Aorta (tissue), 5 donors: ENCODE data around the gene FREY1. TPM values are rescaled to one million over a fixed set of nuclear protein-coding genes. Genes with fewer than 3 reads are reported as not detected.

Source experiments
- ATAC-seq: fragments of 200-7000 bp; cut with Tn5 transposase; one replicate; pipeline ENCODE4 v1.9.1; 2022; ENCODE audit warnings: moderate library complexity; ENCODE audit not compliant: low FRiP score
- DNase-seq, 2 donors: peaks; one replicate each; pipeline ENCODE4 v3.0.0-alpha.2; 2020
- H3K27ac ChIP-seq, 2 donors: one replicate each; pipeline ENCODE4 v1.5.1; 2013; ENCODE audit warnings: low read length in 2 of 2, mild to moderate bottlenecking in 2 of 2, moderate library complexity in 2 of 2, control low read depth in 1 of 2, inconsistent platforms in 1 of 2, low read depth in 1 of 2
- H3K27me3 ChIP-seq, 2 donors: one replicate each; pipeline ENCODE4 v1.6.1; 2013; ENCODE audit warnings: control low read depth in 1 of 2, low read length in 1 of 2, mild to moderate bottlenecking in 1 of 2, moderate library complexity in 1 of 2; ENCODE audit not compliant: insufficient read depth in 2 of 2, control insufficient read depth in 1 of 2
- H3K36me3 ChIP-seq, 2 donors: one replicate each; pipeline ENCODE4 v1.6.1; 2013; ENCODE audit warnings: control low read depth in 1 of 2, low read length in 1 of 2, mild to moderate bottlenecking in 1 of 2; ENCODE audit not compliant: insufficient read depth in 2 of 2, control insufficient read depth in 1 of 2
- H3K4me1 ChIP-seq, 2 donors: one replicate each; pipeline ENCODE4 v1.6.1; 2013; ENCODE audit warnings: low read length in 2 of 2, control low read depth in 1 of 2, mild to moderate bottlenecking in 1 of 2, moderate library complexity in 1 of 2; ENCODE audit not compliant: insufficient read depth in 2 of 2, control insufficient read depth in 1 of 2
- H3K4me3 ChIP-seq, 2 donors: one replicate each; pipeline ENCODE4 v1.5.1; 2013; ENCODE audit warnings: low read length in 2 of 2, control low read depth in 1 of 2, mild to moderate bottlenecking in 1 of 2
- H3K9me3 ChIP-seq: one replicate; pipeline ENCODE4 v1.6.1; 2013; ENCODE audit warnings: mild to moderate bottlenecking, low read length; ENCODE audit not compliant: control insufficient read depth
- WGBS, 2 donors: extraction: QIAGEN DNeasy Blood & Tissue Kit; methylation state at CpG; one replicate each; pipeline ENCODE4 v1.1.7; 2013; 5-methylcytosine and 5-hydroxymethylcytosine counted together
- intact Hi-C, 2 donors: fragments of 100-400 bp; cut with DNase I; formaldehyde crosslinking; loops; one replicate each; pipeline versions ENCODE4 v1.14.2 to v1.15.0; 2022
- long read RNA-seq, 2 donors: library from polyadenylated mRNA; unstranded; transcript quantifications; one replicate each; pipeline ENCODE4 v2.0.0, GENCODE V29; 2020 to 2021
- polyA plus RNA-seq, 2 donors: library from polyadenylated mRNA; stranded (reverse); fragments of 200-250 nt; gene quantifications; one replicate each; pipeline ENCODE4 v1.2.3, GENCODE V29; 2013
- total RNA-seq, 2 donors: library from RNA; stranded (reverse); fragmentation: NEBNext Ultra II Directional; extraction: Animal tissue kit (Norgen Biotek cat#: 25700); gene quantifications; one replicate each; pipeline ENCODE4 v1.2.1, GENCODE V29; 2021
- donor health status: healthy with polysubstance abuse.
- donor health status: Bipolar disorder and iron deficiency.
- donor health status: DM: no; HTN: no; CAD: no.
- donor health status: DM: no; HTN: no; CAD: no.
- donor health status: DM: yes; HTN: yes; CAD: no.

Gene FREY1, protein sequence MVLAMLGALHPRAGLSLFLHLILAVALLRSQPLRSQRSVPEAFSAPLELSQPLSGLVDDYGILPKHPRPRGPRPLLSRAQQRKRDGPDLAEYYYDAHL
- total RNA-seq (under 1 TPM; 0.65 to 0.87 TPM), polyA plus RNA-seq (not detected)
- long read RNA-seq, donor 1: 0 reads
- long read RNA-seq, donor 2: 0 reads

DNA sequence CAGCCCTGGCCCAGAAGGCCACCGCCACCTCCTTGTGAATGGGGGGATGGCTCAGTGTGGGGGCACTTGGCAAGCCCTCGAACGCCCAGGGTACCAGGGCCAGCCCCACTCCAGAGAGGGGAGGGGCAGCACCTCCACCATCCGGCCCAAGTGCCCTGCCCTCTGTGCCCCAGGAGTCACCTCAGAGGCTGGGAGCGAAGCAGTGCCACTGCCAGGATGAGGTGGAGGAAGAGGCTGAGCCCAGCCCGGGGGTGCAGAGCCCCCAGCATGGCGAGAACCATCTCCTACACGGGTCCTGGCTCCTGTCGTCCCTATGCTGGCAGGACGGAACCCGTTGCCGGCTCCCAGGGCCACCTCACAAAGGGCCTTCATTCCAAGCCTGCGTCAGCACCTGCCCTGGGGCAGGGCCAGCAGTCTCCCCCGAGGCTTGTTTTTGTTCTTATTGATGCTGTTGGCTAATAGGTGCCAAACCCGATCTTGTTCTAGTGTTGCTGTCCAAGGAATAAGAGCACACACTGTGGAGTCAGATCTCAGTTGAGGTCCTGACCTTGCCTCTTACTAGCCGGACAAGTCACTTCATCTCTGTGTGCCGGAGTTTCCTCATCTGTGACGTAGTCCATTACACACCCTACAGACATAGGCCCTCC is at the start of gene FREY1:
FREY1 (minus strand) TSS at position 307 of the 647 bp plus-strand sequence; CDS start at position 281, 26 bp downstream.
- Histone ChIP-seq H3K4me1 (no peaks in the 10 kb centered on the region), H3K9me3 (no peaks in the 10 kb centered on the region), H3K36me3 (no peaks in the 10 kb centered on the region), H3K27me3 (no peaks in the 10 kb centered on the region), H3K4me3 (no peak within 1 kb of the TSS), H3K27ac (no peak within 1 kb of the TSS)
- ATAC-seq (no peak), DNase-seq (no peak)
- intact Hi-C loops: no loop called here
- 66 to 67% methylated on average over 18 of the region's 18 CpGs for WGBS, 2 donors

DNA sequence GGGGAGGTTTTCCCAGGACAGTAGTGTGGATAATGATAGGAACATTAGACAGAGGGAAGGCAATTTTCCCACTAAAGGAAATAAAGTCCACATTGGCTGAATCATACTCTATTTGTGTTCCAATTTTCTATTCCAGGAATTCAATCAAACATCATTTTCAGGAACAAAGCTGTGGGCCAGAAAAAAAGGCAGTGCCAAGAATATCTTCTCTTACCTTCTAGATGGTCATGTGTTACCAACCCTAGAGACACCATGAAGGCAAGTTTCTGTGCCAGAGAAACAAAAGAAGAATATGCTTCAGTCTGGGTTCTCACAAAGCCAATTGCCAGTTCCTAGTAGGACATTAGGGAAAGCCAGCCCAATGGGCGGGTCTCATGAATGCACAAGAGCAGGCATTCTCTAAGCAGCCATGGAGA is 42.9 kb upstream of the FREY1 start:
- peaks cover 9 to 16% of the 10 kb centered on the region in 2 donors for H3K36me3 ChIP-seq
- DNase-seq: no peak
- ATAC-seq: peak; percentile 78

DNA sequence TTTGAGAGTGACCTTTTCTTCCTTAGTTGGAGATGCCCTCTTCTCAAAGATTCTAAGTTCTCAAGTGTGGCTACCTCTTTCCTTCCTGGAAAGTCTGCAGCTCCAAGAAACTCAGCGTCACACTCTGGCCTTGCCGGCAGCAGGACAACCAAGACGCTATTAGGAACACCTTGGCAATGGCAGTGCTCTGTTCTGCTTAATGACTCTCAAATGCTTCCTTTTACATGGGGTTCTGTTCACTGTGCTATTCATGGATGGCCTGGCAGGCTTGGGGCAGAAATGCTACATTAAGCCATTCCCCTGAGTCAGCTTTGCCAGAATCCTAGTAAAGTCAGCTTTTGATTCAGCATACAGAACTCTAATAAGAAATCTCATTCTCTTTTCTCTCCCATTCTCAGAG is 41.3 kb upstream of the FREY1 start:
- no peak for DNase-seq
- Histone ChIP-seq H3K36me3 (peaks cover 9 to 16% of the 10 kb centered on the region in 2 donors), H3K4me1 (no peaks in the 10 kb centered on the region), H3K4me3 (no peak overlapping the region), H3K27me3 (no peaks in the 10 kb centered on the region), H3K27ac (no peak overlapping the region), H3K9me3 (no peaks in the 10 kb centered on the region)
- ATAC-seq: no peak
- WGBS, 2 donors: 85 to 90% methylated on average over 3 of the region's 3 CpGs
- intact Hi-C loops: no loop called here

More for the DNA sequence above, 42.9 kb upstream of the FREY1 start:
- Histone ChIP-seq H3K4me3 (no peak overlapping the region), H3K27ac (no peak overlapping the region), H3K9me3 (no peaks in the 10 kb centered on the region), H3K27me3 (no peaks in the 10 kb centered on the region), H3K4me1 (no peaks in the 10 kb centered on the region)
- WGBS, 2 donors: 93 to 96% methylated on average over 1 of the region's 1 CpG
- intact Hi-C loops: no loop called here

DNA sequence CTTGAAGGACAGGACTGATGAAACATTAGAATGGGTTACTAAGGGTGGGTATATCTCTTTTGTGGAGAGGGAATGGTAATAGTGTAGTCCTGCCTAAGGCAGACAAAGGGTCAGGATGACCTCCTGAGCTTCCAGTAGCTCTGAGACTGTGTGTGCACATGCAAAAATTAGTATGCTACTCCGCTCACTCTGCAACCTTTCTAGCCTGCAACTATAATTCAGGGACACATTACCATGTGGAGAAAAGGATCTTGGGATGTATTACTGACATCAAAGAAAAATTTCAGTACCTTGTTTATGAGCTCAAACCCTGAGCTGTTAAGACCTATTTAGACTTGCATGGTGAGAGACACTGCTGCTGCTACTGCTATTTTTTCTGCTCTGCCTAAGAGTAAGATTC is 40.8 kb upstream of the FREY1 start:
- DNase-seq (no peak), ATAC-seq (no peak)
- intact Hi-C loops: no loop called here
- H3K4me3 ChIP-seq: no peak overlapping the region
- H3K27me3 ChIP-seq: no peaks in the 10 kb centered on the region
- WGBS, 2 donors: 96 to 97% methylated on average over 1 of the region's 1 CpG
- peaks cover 9 to 16% of the 10 kb centered on the region in 2 donors for H3K36me3 ChIP-seq
- H3K4me1 ChIP-seq: no peaks in the 10 kb centered on the region
- H3K9me3 ChIP-seq: no peaks in the 10 kb centered on the region
- no peak overlapping the region for H3K27ac ChIP-seq

DNA sequence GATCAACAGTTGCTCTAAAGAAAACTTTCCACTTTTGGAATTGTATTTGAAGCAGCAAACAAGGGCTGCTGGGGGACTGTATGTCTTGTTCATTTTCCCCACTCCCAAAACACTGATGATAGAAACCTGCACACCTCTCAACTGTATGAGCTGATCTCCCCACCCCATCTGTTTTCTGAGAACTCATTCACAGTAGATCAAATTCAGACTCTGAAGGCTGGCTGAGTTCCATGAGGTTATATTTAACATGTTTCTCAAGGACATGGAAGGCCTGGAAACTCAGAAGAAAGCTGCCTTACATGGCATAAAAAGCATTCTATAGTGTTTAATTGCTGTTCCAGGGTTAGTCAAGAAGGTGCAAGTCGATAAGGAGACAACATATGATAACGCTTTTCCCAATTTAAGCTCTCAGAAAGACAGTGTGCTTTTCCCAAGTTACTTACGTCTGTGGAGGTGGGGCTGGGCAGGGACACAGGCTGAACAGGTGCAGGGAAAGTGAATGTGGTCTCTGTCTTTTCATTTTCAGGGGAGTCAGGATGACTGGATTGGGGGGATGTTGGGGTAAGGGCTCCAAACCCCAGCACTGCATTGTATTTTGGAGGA is 38.4 kb upstream of the FREY1 start:
- Histone ChIP-seq H3K9me3 (no peaks in the 10 kb centered on the region), H3K36me3 (peaks cover 15 to 16% of the 10 kb centered on the region in 2 donors), H3K27me3 (no peaks in the 10 kb centered on the region), H3K4me3 (no peak overlapping the region), H3K4me1 (no peaks in the 10 kb centered on the region), H3K27ac (no peak overlapping the region)
- ATAC-seq (no peak), DNase-seq (no peak)
- WGBS, 2 donors: 45 to 47% methylated on average over 3 of the region's 3 CpGs
- intact Hi-C loops: no loop called here

DNA sequence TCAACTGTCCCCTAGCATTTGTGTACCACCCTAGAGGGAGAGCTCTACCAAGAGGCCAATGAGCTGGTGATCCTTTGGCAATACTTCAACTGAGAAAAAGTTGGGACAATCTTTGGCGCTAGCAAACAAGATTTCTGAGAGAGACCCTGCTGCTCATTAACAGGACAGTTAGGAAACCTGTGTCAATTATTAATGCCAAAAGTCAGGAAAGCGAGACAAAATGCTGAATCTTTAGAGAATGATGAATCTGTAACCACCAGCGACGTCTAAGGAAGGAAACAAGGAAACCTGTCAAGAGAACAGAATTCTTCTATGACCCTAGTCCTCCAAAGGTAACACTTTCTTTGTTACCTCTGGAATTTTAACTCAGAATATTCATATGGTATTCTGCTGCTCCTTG is 35.3 kb upstream of the FREY1 start:
- no peak overlapping the region for H3K4me3 ChIP-seq
- intact Hi-C loops: no loop called here
- no peak overlapping the region for H3K27ac ChIP-seq
- no peaks in the 10 kb centered on the region for H3K27me3 ChIP-seq
- H3K4me1 ChIP-seq: no peaks in the 10 kb centered on the region
- 94 to 97% methylated on average over 4 of the region's 4 CpGs for WGBS, 2 donors
- DNase-seq (no peak), ATAC-seq (no peak)
- H3K36me3 ChIP-seq: peaks cover 7 to 10% of the 10 kb centered on the region in 2 donors
- H3K9me3 ChIP-seq: no peaks in the 10 kb centered on the region

DNA sequence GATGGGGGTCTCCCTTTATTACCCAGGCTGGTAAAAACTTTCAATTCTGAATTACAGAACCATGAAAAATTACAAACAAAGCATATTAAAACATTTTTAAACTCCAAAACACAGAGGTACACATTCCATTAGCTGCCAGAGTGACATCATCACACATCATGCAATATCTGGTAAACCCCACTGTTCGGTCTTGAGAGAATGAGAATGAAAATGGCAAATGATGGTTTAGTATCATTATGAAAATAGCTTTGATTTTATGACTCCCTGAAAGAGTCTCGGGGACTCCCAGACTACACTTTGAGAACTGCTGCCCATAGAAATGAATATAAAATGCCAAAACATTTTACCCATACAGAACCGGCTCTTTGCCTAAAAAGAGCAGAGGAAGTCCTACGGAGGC is 34.2 kb upstream of the FREY1 start:
- peaks cover 7 to 10% of the 10 kb centered on the region in 2 donors for H3K36me3 ChIP-seq
- intact Hi-C loops: no loop called here
- no peak for ATAC-seq
- H3K4me1 ChIP-seq: no peaks in the 10 kb centered on the region
- DNase-seq: no peak
- H3K27me3 ChIP-seq: no peaks in the 10 kb centered on the region
- 93 to 96% methylated on average over 4 of the region's 4 CpGs for WGBS, 2 donors
- H3K9me3 ChIP-seq: no peaks in the 10 kb centered on the region
- no peak overlapping the region for H3K27ac ChIP-seq
- no peak overlapping the region for H3K4me3 ChIP-seq

DNA sequence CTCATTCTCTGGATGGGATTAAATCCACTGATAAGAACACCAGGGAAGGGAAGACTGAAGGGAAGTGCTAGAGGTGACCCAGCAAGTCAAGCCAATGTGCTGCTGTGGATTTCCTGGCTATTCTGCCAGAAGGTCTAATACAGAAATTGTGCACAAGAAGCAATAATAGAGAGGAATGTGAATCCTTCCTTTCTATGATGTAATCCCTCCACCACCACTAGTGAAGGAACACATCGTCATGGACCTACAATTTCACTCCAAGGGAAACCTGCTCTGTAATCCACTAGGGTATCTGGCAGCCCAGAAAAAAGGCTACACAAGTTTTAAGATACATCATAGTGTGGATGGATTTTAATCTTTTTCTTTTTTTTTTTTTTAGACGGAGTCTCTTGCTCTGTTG is 32.8 kb upstream of the FREY1 start:
- no peaks in the 10 kb centered on the region for H3K9me3 ChIP-seq
- no peaks in the 10 kb centered on the region for H3K27me3 ChIP-seq
- ATAC-seq: no peak
- no peaks in the 10 kb centered on the region for H3K4me1 ChIP-seq
- no peak overlapping the region for H3K27ac ChIP-seq
- intact Hi-C loops: no loop called here
- H3K36me3 ChIP-seq: peaks cover 6 to 9% of the 10 kb centered on the region in 2 donors
- DNase-seq: no peak
- no peak overlapping the region for H3K4me3 ChIP-seq
- 76% methylated on average over 2 of the region's 2 CpGs for WGBS, 2 donors

DNA sequence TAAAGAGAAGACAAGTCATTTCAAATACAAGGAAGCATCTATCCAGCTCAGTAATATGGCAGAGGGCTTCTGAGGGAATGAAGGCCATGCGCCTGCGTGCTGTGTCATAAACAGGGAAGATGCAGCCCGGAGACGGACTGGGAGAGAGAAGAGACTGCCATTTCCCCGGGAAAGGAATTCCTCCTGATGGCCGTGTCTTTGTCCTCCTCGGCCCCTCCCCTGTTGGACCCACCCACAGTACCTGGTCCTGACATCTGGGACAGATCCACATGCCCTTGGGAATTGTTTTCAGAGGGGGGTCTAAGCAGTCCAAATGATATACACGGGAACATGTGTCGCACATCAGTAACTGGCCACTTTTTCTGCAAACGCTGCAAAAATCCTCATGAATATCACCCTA is 30.8 kb upstream of the FREY1 start:
- H3K9me3 ChIP-seq: no peaks in the 10 kb centered on the region
- WGBS, 2 donors: 89 to 92% methylated on average over 10 of the region's 10 CpGs
- no peak for DNase-seq
- no peaks in the 10 kb centered on the region for H3K27me3 ChIP-seq
- ATAC-seq: no peak
- H3K4me1 ChIP-seq: no peaks in the 10 kb centered on the region
- no peak overlapping the region for H3K27ac ChIP-seq
- intact Hi-C loops: no loop called here
- peaks cover 10% of the 10 kb centered on the region in 2 donors for H3K36me3 ChIP-seq
- H3K4me3 ChIP-seq: no peak overlapping the region
